ENCODE measurements around the gene ZNF432. TPM values are rescaled to one million over a fixed set of nuclear protein-coding genes. Genes with fewer than 3 reads are reported as not detected.

Gene ZNF432
- total and polyA plus RNA-seq, 2 of the 13 experiments (the other 11 are each of a cell fraction or from before 2014, with no cell fraction given): 4.1 to 8.7 TPM

DNA sequence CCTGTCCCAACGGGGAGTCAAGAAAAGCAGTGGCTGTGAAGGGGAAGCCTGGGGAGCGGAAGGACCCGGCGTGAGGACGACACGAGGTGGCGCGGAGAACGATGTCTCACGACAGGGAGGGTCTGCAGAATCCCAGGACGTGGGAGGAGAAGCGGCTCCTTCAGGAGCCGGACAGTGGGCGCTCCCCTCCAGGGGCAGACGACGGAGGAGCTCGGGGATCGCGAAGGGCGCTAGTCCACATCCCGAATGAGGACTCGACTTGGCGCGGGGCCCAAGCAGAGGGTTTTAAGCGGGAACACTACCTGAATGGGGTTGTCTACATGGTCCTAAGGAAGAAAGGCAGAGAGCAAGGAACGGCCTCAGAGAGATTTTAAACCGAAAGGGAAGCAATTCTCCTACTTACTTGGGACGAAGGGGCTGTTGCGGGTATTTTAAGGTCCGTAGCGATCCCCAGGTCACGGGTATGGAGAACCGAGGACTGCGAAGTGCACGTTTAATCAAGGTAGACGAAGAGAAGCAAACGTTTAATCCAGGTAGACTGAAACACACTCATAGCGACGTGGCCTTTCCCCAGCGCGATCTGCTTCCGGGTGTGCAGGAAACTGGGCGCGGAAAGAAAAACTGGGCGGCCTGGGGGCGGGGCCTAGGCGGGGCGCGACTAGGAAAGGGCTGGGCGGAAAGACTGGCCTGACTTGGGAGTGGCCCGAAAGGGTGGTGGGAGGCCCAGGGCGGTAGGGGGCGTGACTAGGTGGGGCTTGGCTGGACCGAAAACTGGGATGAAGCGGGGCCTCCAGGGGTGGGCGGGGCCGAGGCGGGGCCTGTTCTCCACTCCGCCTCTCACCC, 46.8 kb upstream of the ZNF432 start, which contains the start of gene ZNF841 (continued):
- TF ChIP-seq RERE (CRISPR knock-in tag; IDR thresholded peaks at IDR 0.05; ENCODE audit: low read depth) (no peak), CBX2 (IDR thresholded peaks at IDR 0.05; ENCODE audit: low read depth, low read length) (no peak), CBX2 (CRISPR knock-in tag; IDR thresholded peaks at IDR 0.05; ENCODE audit: low read depth) (no peak), HNRNPL (IDR thresholded peaks at IDR 0.05; ENCODE audit: low read depth, low read length) (no peak), WIZ (CRISPR knock-in tag; IDR thresholded peaks at IDR 0.05) (0 out of 2 replicates have a peak, but pooled peaks have one; percentile 57), ZNF788 (CRISPR knock-in tag; IDR thresholded peaks at IDR 0.05; ENCODE audit: borderline replicate concordance) (no peak), EED (CRISPR knock-in tag; IDR thresholded peaks at IDR 0.05) (no peak; the same call in 1 of the 2 replicates), ATF6 (CRISPR knock-in tag; conservative IDR thresholded peaks at IDR 0.05) (no peak), ZNF256 (CRISPR knock-in tag; conservative IDR thresholded peaks at IDR 0.05) (no peak), POGZ (CRISPR knock-in tag; IDR thresholded peaks at IDR 0.05) (peak; percentile 82), ZNF850 (CRISPR knock-in tag; conservative IDR thresholded peaks at IDR 0.05) (no peak), RORA (CRISPR knock-in tag; IDR thresholded peaks at IDR 0.05) (no peak), ZNF619 (CRISPR knock-in tag; IDR thresholded peaks at IDR 0.05) (no peak), NR3C1 (CRISPR knock-in tag; IDR thresholded peaks at IDR 0.05) (no peak), ZNF10 (CRISPR knock-in tag; IDR thresholded peaks at IDR 0.05; ENCODE audit: borderline replicate concordance, low read depth) (no peak), RXRA (CRISPR knock-in tag; IDR thresholded peaks at IDR 0.05) (no peak), MIXL1 (CRISPR knock-in tag; IDR thresholded peaks at IDR 0.05) (no peak), FOSL2 (CRISPR knock-in tag; IDR thresholded peaks at IDR 0.05) (no peak), BRD4 (CRISPR knock-in tag; IDR thresholded peaks at IDR 0.05) (no peak)
- TF ChIP-seq, protein P1, sequence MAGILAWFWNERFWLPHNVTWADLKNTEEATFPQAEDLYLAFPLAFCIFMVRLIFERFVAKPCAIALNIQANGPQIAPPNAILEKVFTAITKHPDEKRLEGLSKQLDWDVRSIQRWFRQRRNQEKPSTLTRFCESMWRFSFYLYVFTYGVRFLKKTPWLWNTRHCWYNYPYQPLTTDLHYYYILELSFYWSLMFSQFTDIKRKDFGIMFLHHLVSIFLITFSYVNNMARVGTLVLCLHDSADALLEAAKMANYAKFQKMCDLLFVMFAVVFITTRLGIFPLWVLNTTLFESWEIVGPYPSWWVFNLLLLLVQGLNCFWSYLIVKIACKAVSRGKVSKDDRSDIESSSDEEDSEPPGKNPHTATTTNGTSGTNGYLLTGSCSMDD (CRISPR knock-in tag; IDR thresholded peaks at IDR 0.05): no peak
